LNCAP (cell line): Measurements from ENCODE around the gene RPL11.

Experiments used
- CTCF ChIP-seq: fragments of 450-650 bp; IDR thresholded peaks from 2 replicates; pipeline ENCODE4 v1.5.1; 2017; ENCODE audit warnings: mild to moderate bottlenecking

Gene RPL11

GRCh38 chr1:23691499-23692307 lies at the start of gene RPL11:
Gene RPL11, plus strand, starts transcription at chr1:23691806. Its CDS starts 18 bp downstream, at chr1:23691824.
- TF ChIP-seq CTCF, result peak; percentile 41; the same call in 1 of the 2 replicates

GRCh38 chr1:23643736-23644554 lies 47.7 kb upstream of the RPL11 start:
- no peak for TF ChIP-seq CTCF

GRCh38 chr1:23644555-23644866 lies 47.1 kb upstream of the RPL11 start:
- no peak for TF ChIP-seq CTCF

GRCh38 chr1:23645338-23645737 lies 46.3 kb upstream of the RPL11 start:
- no peak for TF ChIP-seq CTCF

- no peak for TF ChIP-seq CTCF
Observed at GRCh38 chr1:23646091-23646490, 45.5 kb upstream of the RPL11 start.

GRCh38 chr1:23646541-23646940 lies 45.1 kb upstream of the RPL11 start:
- TF ChIP-seq CTCF, result no peak

- no peak for TF ChIP-seq CTCF
Observed at GRCh38 chr1:23648576-23648975, 43.0 kb upstream of the RPL11 start.
